GM12891 (cell line): ENCODE data around the gene MUC13.

ENCODE experiments used
- DNase-seq: peaks from one replicate; pipeline ENCODE4 v3.0.0; 2011; ENCODE audit warnings: low spot score; ENCODE audit not compliant: insufficient read length
- FAIRE-seq: peaks from 2 replicates; lab custom pipeline; 2011; peaks lifted over from hg19 to GRCh38; lab: Jason Lieb, UNC
- PAX5 ChIP-seq: IDR thresholded peaks from 2 replicates; pipeline ENCODE4 v1.6.1; 2011; ENCODE audit warnings: low read length, moderate library complexity, mild to moderate bottlenecking; ENCODE audit not compliant: insufficient read depth, severe bottlenecking
- POLR2A ChIP-seq: IDR thresholded peaks from 2 replicates; pipeline ENCODE4 v1.6.1; 2011; ENCODE audit warnings: low read depth, low read length, control low read depth
- POLR2AphosphoS5 ChIP-seq: IDR thresholded peaks from 2 replicates; pipeline ENCODE4 v1.6.1; 2011; ENCODE audit warnings: low read depth, low read length, control low read depth
- POU2F2 ChIP-seq: IDR thresholded peaks from 2 replicates; pipeline ENCODE4 v1.6.1; 2011; ENCODE audit warnings: low read depth, mild to moderate bottlenecking, control low read depth, low read length, moderate library complexity
- SPI1 ChIP-seq: IDR thresholded peaks from 2 replicates; pipeline ENCODE4 v1.6.1; 2011; ENCODE audit warnings: low read depth, low read length, control low read depth
- TAF1 ChIP-seq: IDR thresholded peaks from 2 replicates; pipeline ENCODE4 v1.6.1; 2011; ENCODE audit warnings: low read depth, low read length, control low read depth

The MUC13 gene

GRCh38 chr3:124856677-124857076 is 77.9 kb downstream of the MUC13 start:
- FAIRE-seq (no peak), DNase-seq (no peak)
- TF ChIP-seq PAX5 = no peak
- TF ChIP-seq SPI1 = no peak
- no peak for TF ChIP-seq POLR2A
- TF ChIP-seq TAF1 = no peak
- TF ChIP-seq POU2F2 = no peak
- TF ChIP-seq POLR2AphosphoS5 = no peak
